Neural cell (in vitro differentiated cells): ENCODE results near the gene HACD2. TPM values are rescaled to one million over a fixed set of nuclear protein-coding genes. Genes with fewer than 3 reads are reported as not detected.

Source experiments
- H2AFZ ChIP-seq: fragments of 200-600, 300-800 bp; sonication (generic), shearing (Covaris generic); 2 replicates; pipeline ENCODE4 v1.6.0; 2014; ENCODE audit warnings: low read depth, mild to moderate bottlenecking, antibody characterized with exemption, low read length, moderate library complexity
- H3F3A ChIP-seq: fragments of 200-600 bp; shearing (Covaris generic); 2 replicates; pipeline ENCODE4 v1.6.1; 2016; ENCODE audit warnings: mild to moderate bottlenecking, moderate library complexity, mixed read lengths, antibody characterized with exemption, low read length; ENCODE audit not compliant: insufficient read depth, poor library complexity, severe bottlenecking
- H3K27ac ChIP-seq: fragments of 200-600, 300-800 bp; sonication (generic), shearing (Covaris generic); 2 replicates; pipeline ENCODE4 v1.5.1; 2014; ENCODE audit warnings: mild to moderate bottlenecking, low read length, moderate library complexity
- H3K27me3 ChIP-seq: fragments of 300-800, 200-600 bp; sonication (generic), shearing (Covaris generic); 2 replicates; pipeline ENCODE4 v1.6.0; 2014; ENCODE audit warnings: mild to moderate bottlenecking, low read depth, low read length, moderate library complexity; ENCODE audit not compliant: insufficient read depth
- H3K36me3 ChIP-seq: fragments of 300-800, 200-600 bp; sonication (generic), shearing (Covaris generic); 2 replicates; pipeline ENCODE4 v1.5.1; 2014; ENCODE audit warnings: mild to moderate bottlenecking, antibody characterized with exemption, low read length, moderate library complexity; ENCODE audit not compliant: insufficient read depth
- H3K4me2 ChIP-seq: fragments of 300-800, 200-600 bp; sonication (generic), shearing (Covaris generic); 2 replicates; pipeline ENCODE4 v1.6.0; 2014; ENCODE audit warnings: mild to moderate bottlenecking, low read length
- H3K4me3 ChIP-seq: fragments of 300-800, 200-600 bp; sonication (generic), shearing (Covaris generic); 2 replicates; pipeline ENCODE4 v1.5.1; 2014; ENCODE audit warnings: mild to moderate bottlenecking, low read length, moderate library complexity
- H3K79me2 ChIP-seq: fragments of 200-600 bp; shearing (Covaris generic); replicated peaks from 2 replicates; pipeline ENCODE4 v1.6.0; 2014; ENCODE audit warnings: mild to moderate bottlenecking, low read length, moderate library complexity; ENCODE audit not compliant: insufficient read depth
- H3K9ac ChIP-seq: fragments of 300-800, 200-600 bp; sonication (generic), shearing (Covaris generic); 2 replicates; pipeline ENCODE4 v1.6.1; 2016; ENCODE audit warnings: mild to moderate bottlenecking, low read length, mixed read lengths
- H3K9me2 ChIP-seq: fragments of 200-600 bp; shearing (Covaris generic); 2 replicates; pipeline ENCODE4 v1.6.1; 2016; ENCODE audit warnings: mild to moderate bottlenecking, low read length, mixed read lengths; ENCODE audit not compliant: insufficient read depth
- H3K9me3 ChIP-seq: fragments of 200-600, 300-800 bp; sonication (generic), shearing (Covaris generic); 2 replicates; pipeline ENCODE4 v1.6.1; 2016; ENCODE audit warnings: mild to moderate bottlenecking, mixed run types, low read length, moderate library complexity, mixed read lengths
- H4K20me1 ChIP-seq: fragments of 200-600 bp; shearing (Covaris generic); 2 replicates; pipeline ENCODE4 v1.6.1; 2016; ENCODE audit warnings: mild to moderate bottlenecking, mixed run types; ENCODE audit not compliant: insufficient read depth
- CTCF ChIP-seq: fragments of 450-650 bp; IDR thresholded peaks from 2 replicates; pipeline ENCODE4 v1.5.1; 2014; ENCODE audit warnings: antibody characterized with exemption, mild to moderate bottlenecking, moderate library complexity; ENCODE audit not compliant: poor library complexity, severe bottlenecking
- EP300 ChIP-seq: fragments of 450-650 bp; conservative IDR thresholded peaks from 2 replicates; pipeline ENCODE4 v1.6.1; 2014; ENCODE audit warnings: antibody characterized with exemption, mild to moderate bottlenecking, moderate library complexity; ENCODE audit not compliant: poor library complexity, severe bottlenecking
- EZH2 ChIP-seq: fragments of 200-600, 300-800 bp; shearing (Covaris generic), sonication (generic); IDR thresholded peaks from 2 replicates; pipeline ENCODE4 v1.6.1; 2014; ENCODE audit warnings: antibody characterized with exemption, low read length, borderline replicate concordance, mild to moderate bottlenecking; ENCODE audit not compliant: insufficient read depth, poor library complexity, severe bottlenecking
- MXI1 ChIP-seq: fragments of 450-650 bp; conservative IDR thresholded peaks from 2 replicates; pipeline ENCODE4 v1.6.1; 2014; ENCODE audit warnings: antibody characterized with exemption, mild to moderate bottlenecking; ENCODE audit not compliant: poor library complexity, severe bottlenecking
- POLR2AphosphoS5 ChIP-seq: IDR thresholded peaks from 2 replicates; pipeline ENCODE4 v1.6.1; 2012
- RAD21 ChIP-seq: fragments of 450-650 bp; conservative IDR thresholded peaks from 2 replicates; pipeline ENCODE4 v1.6.1; 2014; ENCODE audit warnings: antibody characterized with exemption, mild to moderate bottlenecking, moderate library complexity
- REST ChIP-seq: IDR thresholded peaks from 2 replicates; pipeline ENCODE4 v1.6.1; 2012; ENCODE audit warnings: borderline replicate concordance
- SMC3 ChIP-seq: fragments of 450-650 bp; conservative IDR thresholded peaks from 2 replicates; pipeline ENCODE4 v1.6.1; 2014; ENCODE audit warnings: antibody characterized with exemption, mild to moderate bottlenecking, moderate library complexity; ENCODE audit not compliant: poor library complexity
- TAF1 ChIP-seq: IDR thresholded peaks from 2 replicates; pipeline ENCODE4 v1.6.1; 2012; ENCODE audit warnings: low read depth
- polyA plus RNA-seq: library from polyadenylated mRNA; depleted of rRNA; stranded (reverse); fragments of >200 nt; gene quantifications from 2 replicates; pipeline ENCODE4 v1.2.3, GENCODE V29; 2014

HACD2 gene
- polyA plus RNA-seq, 1 donor from 2014 or later: 28.0 TPM

GRCh38 chr3:123524981-123525380, 59.9 kb downstream of the HACD2 start:
- H3K9ac ChIP-seq: no peak overlapping the region
- H3K27me3 ChIP-seq: no peaks in the 10 kb centered on the region
- no peak for TF ChIP-seq EP300
- no peak for TF ChIP-seq EZH2
- no peak for TF ChIP-seq POLR2AphosphoS5
- no peak for TF ChIP-seq TAF1
- no peak for TF ChIP-seq MXI1
- no peak for TF ChIP-seq RAD21
- TF ChIP-seq REST: no peak
- TF ChIP-seq CTCF: no peak
- no peak for TF ChIP-seq SMC3
- no peak overlapping the region for H2AFZ ChIP-seq
- no peaks in the 10 kb centered on the region for H3F3A ChIP-seq
- no peak overlapping the region for H3K27ac ChIP-seq
- no peak overlapping the region for H3K4me3 ChIP-seq
- no peak overlapping the region for H3K4me2 ChIP-seq
- H4K20me1 ChIP-seq: no peaks in the 10 kb centered on the region
- H3K9me3 ChIP-seq: no peaks in the 10 kb centered on the region
- H3K36me3 ChIP-seq: no peaks in the 10 kb centered on the region
- no peaks in the 10 kb centered on the region for H3K79me2 ChIP-seq
- H3K9me2 ChIP-seq: no peaks in the 10 kb centered on the region

- no peak overlapping the region for H3K9ac ChIP-seq
- H3F3A ChIP-seq: no peaks in the 10 kb centered on the region
- H3K9me2 ChIP-seq: no peaks in the 10 kb centered on the region
- H2AFZ ChIP-seq: no peak overlapping the region
- H3K79me2 ChIP-seq: no peaks in the 10 kb centered on the region
- no peak for TF ChIP-seq EP300
- TF ChIP-seq REST: no peak
- TF ChIP-seq POLR2AphosphoS5: no peak
- TF ChIP-seq MXI1: no peak
- TF ChIP-seq SMC3: no peak
- TF ChIP-seq RAD21: no peak
- no peak for TF ChIP-seq TAF1
- TF ChIP-seq EZH2: no peak
- TF ChIP-seq CTCF: no peak
- H3K27me3 ChIP-seq: no peaks in the 10 kb centered on the region
- no peak overlapping the region for H3K4me2 ChIP-seq
- no peak overlapping the region for H3K4me3 ChIP-seq
- no peaks in the 10 kb centered on the region for H4K20me1 ChIP-seq
- no peak overlapping the region for H3K27ac ChIP-seq
- H3K9me3 ChIP-seq: no peaks in the 10 kb centered on the region
- H3K36me3 ChIP-seq: no peaks in the 10 kb centered on the region
Measured at GRCh38 chr3:123523023-123523412, 61.8 kb downstream of the HACD2 start.
